Subcutaneous abdominal adipose tissue (tissue), 5 donors: ENCODE data around the gene GCK.

Experiments
- H3K27ac ChIP-seq: one replicate; pipeline ENCODE4 v1.7.0; 2013; ENCODE audit warnings: low read depth, mild to moderate bottlenecking, inconsistent platforms, low read length, moderate library complexity
- H3K27me3 ChIP-seq, 5 donors: one replicate each; pipeline ENCODE4 v1.7.0; 2013; ENCODE audit warnings: low read length in 5 of 5, inconsistent platforms in 1 of 5; ENCODE audit not compliant: control insufficient read depth in 5 of 5, insufficient read depth in 4 of 5
- H3K36me3 ChIP-seq, 5 donors: one replicate each; pipeline ENCODE4 v1.7.0; 2013; ENCODE audit warnings: low read length in 5 of 5; ENCODE audit not compliant: control insufficient read depth in 5 of 5, insufficient read depth in 5 of 5
- H3K4me1 ChIP-seq, 5 donors: one replicate each; pipeline ENCODE4 v1.7.0; 2013; ENCODE audit warnings: low read length in 5 of 5, mild to moderate bottlenecking in 3 of 5, moderate library complexity in 1 of 5; ENCODE audit not compliant: control insufficient read depth in 5 of 5, insufficient read depth in 5 of 5
- H3K4me3 ChIP-seq, 5 donors: one replicate each; pipeline ENCODE4 v1.7.0; 2013; ENCODE audit warnings: low read length in 5 of 5, low read depth in 1 of 5
- H3K9ac ChIP-seq, 5 donors: one replicate each; pipeline ENCODE4 v1.7.0; 2013; ENCODE audit warnings: low read length in 5 of 5, mild to moderate bottlenecking in 4 of 5, moderate library complexity in 3 of 5
- H3K9me3 ChIP-seq, 5 donors: one replicate each; pipeline ENCODE4 v1.7.0; 2013; ENCODE audit warnings: low read length in 5 of 5; ENCODE audit not compliant: control insufficient read depth in 5 of 5
- donor health status: healthy.
- donor health status: healthy.
- donor health status: healthy.
- donor health status: healthy.
- donor health status: healthy.

Gene GCK

DNA sequence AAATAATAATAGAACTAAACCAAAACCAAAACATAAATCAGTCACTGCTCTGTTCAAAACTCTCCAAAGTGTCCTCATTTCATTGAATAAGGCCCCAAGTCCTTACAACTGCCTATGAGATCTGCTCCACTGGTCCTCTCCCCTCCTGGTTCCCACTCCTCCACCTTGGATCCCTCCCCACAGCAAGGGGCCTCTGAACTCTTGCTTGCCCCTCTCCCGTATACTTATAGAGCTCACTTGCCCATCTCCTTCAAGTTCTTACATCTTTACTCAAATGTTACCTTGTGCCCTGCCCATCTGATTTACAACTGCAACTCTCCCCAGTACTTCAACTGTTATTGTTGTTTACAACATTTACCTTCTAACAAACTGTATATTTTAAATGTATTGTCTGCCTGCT is 66.7 kb downstream of the GCK start:
- Histone ChIP-seq H3K27ac (peak overlapping the region; percentile 67), H3K9ac (peak overlapping the region; percentile 21 to 76 (median 66)), H3K4me3 (peak overlapping the region; percentile 20 to 92 (median 78))

DNA sequence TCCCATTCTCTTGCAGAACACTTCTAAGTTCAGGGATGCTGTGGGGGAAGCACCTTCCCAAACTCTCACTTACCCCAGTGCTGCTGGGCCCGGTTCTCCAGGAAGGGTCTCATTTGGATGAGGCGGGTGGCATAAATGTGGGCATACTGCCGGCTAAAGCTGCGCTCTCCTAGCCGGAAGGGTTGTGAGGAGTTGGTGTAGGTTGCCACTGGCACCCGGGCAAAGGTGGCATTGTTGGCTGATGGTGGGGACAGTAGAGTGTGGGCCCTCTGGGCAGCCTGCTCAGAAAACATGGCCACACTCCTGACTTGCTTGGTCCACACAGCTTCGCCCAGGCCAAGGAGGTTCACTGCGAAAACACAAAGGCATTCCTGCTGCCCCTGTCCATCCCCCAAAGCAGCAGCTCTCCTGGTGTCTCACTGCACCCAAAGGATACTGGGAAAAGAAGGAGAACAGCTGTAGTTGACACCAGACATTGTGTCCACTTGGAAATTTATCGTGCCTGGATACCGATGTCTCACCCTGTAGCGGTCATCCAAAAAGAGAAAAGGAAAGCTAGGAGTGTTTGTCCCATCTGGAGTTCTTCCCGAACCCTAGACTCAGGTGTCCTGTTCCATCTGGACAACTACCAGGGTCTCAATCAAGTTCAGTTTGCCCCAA is 67.3 kb downstream of the GCK start:
- peaks cover 0 to 41% (median 36%) of the 10 kb centered on the region in 5 donors for H3K36me3 ChIP-seq
- no peaks in the 10 kb centered on the region for H3K9me3 ChIP-seq
- peaks cover 2 to 44% (median 17%) of the 10 kb centered on the region in 5 donors for H3K4me1 ChIP-seq
- H3K27me3 ChIP-seq: no peaks in the 10 kb centered on the region
- peak overlapping the region in 1 of 5 donors; percentile 66 for H3K9ac ChIP-seq
- H3K4me3 ChIP-seq: no peak overlapping the region
- no peak overlapping the region for H3K27ac ChIP-seq

More for the DNA sequence above, 66.7 kb downstream of the GCK start:
- H3K4me1 ChIP-seq: peaks cover 2 to 44% (median 17%) of the 10 kb centered on the region in 5 donors
- H3K36me3 ChIP-seq: peaks cover 0 to 34% (median 30%) of the 10 kb centered on the region in 5 donors
- no peaks in the 10 kb centered on the region for H3K27me3 ChIP-seq
- H3K9me3 ChIP-seq: peaks cover 0 to 2% (median 0%) of the 10 kb centered on the region in 5 donors

- Histone ChIP-seq H3K27ac (no peak overlapping the region), H3K9me3 (no peaks in the 10 kb centered on the region), H3K4me1 (peaks cover 2 to 45% (median 17%) of the 10 kb centered on the region in 5 donors), H3K36me3 (peaks cover 0 to 53% (median 50%) of the 10 kb centered on the region in 5 donors), H3K9ac (no peak overlapping the region), H3K27me3 (no peaks in the 10 kb centered on the region), H3K4me3 (no peak overlapping the region)
Observed at GRCh38 chr7:44120395-44120794, 68.8 kb downstream of the GCK start.

GRCh38 chr7:44119829-44120380 is 69.3 kb downstream of the GCK start:
- H3K4me1 ChIP-seq: peaks cover 2 to 50% (median 17%) of the 10 kb centered on the region in 5 donors
- no peaks in the 10 kb centered on the region for H3K27me3 ChIP-seq
- H3K4me3 ChIP-seq: no peak overlapping the region
- peaks cover 0 to 58% (median 52%) of the 10 kb centered on the region in 5 donors for H3K36me3 ChIP-seq
- H3K9ac ChIP-seq: no peak overlapping the region
- H3K27ac ChIP-seq: no peak overlapping the region
- no peaks in the 10 kb centered on the region for H3K9me3 ChIP-seq

DNA sequence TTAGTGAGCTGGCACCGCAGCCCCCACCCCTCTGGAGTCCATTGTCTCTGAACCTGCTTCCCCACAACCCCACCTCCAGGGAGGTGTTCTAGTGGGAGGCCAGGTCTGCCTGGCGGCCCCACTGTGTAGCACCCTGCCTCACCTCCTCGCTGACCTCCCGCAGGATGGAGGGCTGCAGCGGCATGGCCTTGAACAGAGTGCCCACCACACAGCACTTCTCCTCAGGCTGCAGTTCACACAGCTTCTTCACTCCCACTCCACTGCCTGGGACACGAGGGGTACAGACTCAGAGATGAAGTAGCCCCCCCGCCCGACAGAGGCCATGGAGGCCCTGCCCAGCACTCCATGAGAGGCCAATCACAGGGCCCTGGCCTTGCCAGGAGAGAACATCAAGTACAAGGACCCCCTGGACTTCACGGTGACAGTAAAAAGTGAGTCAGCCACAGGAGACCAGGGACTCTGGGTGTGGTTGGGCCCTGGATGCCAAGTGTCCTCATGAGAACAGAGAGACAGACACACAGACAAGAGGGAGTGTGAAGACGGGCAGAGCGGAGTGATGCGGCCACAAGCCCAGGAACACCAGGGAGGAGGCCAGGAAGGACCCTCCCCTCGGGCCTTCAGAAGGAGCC is 71.3 kb downstream of the GCK start:
- H3K27ac ChIP-seq: no peak overlapping the region

GRCh38 chr7:44116789-44117666 is 72.2 kb downstream of the GCK start:
- H3K4me3 ChIP-seq: no peak overlapping the region
- H3K27ac ChIP-seq: no peak overlapping the region
- peaks cover 0 to 34% (median 4%) of the 10 kb centered on the region in 5 donors for H3K4me1 ChIP-seq
- peaks cover 0 to 78% (median 69%) of the 10 kb centered on the region in 5 donors for H3K36me3 ChIP-seq
- no peak overlapping the region for H3K9ac ChIP-seq
- H3K9me3 ChIP-seq: no peaks in the 10 kb centered on the region
- H3K27me3 ChIP-seq: no peaks in the 10 kb centered on the region

More for the DNA sequence above, 71.3 kb downstream of the GCK start:
- Histone ChIP-seq H3K9ac (no peak overlapping the region), H3K9me3 (no peaks in the 10 kb centered on the region), H3K4me3 (no peak overlapping the region), H3K27me3 (no peaks in the 10 kb centered on the region), H3K4me1 (peaks cover 2 to 43% (median 10%) of the 10 kb centered on the region in 5 donors), H3K36me3 (peaks cover 0 to 75% (median 63%) of the 10 kb centered on the region in 5 donors)

DNA sequence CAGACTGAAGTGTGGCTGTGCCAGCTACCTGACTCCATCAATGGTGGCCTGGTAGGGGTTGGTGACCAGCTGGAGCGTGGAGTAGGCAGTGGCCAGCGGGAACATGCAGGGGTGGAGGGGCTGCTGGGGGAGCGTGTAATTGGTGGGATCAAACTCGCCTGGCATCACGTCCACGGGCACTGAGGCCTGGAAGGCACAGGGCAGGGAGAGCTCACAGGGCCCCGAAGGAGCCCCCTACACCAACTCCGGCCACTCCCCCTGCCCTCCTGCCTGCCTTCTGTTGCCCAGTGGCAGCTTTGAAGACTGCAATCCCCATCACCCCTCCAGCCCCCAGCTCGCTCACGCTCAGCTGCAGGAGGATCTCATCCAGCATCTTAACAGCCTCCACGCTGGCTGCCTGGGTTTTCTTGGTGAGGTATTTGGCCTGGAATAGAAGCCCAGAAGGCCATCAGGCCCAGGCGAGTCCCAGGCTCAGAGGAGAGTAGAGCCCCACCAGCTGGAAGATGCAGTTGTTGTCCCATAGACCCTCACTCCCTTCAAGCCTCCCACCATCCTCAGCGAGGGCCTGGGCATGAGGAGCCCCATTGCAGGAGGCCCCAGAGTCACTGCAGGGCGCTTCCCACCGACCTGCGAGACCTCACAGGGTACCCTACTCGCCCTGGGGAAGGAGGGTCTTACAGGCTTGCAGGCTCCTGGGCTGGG is 73.0 kb downstream of the GCK start:
- H3K4me3 ChIP-seq: no peak overlapping the region
- no peaks in the 10 kb centered on the region for H3K9me3 ChIP-seq
- no peak overlapping the region for H3K9ac ChIP-seq
- no peaks in the 10 kb centered on the region for H3K27me3 ChIP-seq
- H3K27ac ChIP-seq: no peak overlapping the region
- peaks cover 0 to 80% (median 71%) of the 10 kb centered on the region in 5 donors for H3K36me3 ChIP-seq
- H3K4me1 ChIP-seq: peaks cover 0 to 26% (median 4%) of the 10 kb centered on the region in 5 donors

- no peak overlapping the region for H3K9ac ChIP-seq
- H3K4me3 ChIP-seq: no peak overlapping the region
- H3K9me3 ChIP-seq: no peaks in the 10 kb centered on the region
- H3K27me3 ChIP-seq: peaks cover 0 to 3% (median 0%) of the 10 kb centered on the region in 5 donors
- H3K27ac ChIP-seq: no peak overlapping the region
- peaks cover 0 to 15% (median 4%) of the 10 kb centered on the region in 5 donors for H3K4me1 ChIP-seq
- H3K36me3 ChIP-seq: peaks cover 0 to 86% (median 70%) of the 10 kb centered on the region in 5 donors
Observed at GRCh38 chr7:44114586-44115310, 74.5 kb downstream of the GCK start.
